Epithelial cell of prostate (primary cell): ENCODE results near the gene NRCAM.
A peak's percentile ranks its signal among the peaks of the same experiment; 100 is the strongest.

Source experiments
- DNase-seq: peaks from one replicate; pipeline ENCODE4 v3.0.0-alpha.2; 2011; ENCODE audit warnings: low read depth, low spot score
- H3K27ac ChIP-seq: fragments of 450-650 bp; 2 replicates; pipeline ENCODE4 v1.5.1; 2017; ENCODE audit warnings: mild to moderate bottlenecking

NRCAM gene

DNA sequence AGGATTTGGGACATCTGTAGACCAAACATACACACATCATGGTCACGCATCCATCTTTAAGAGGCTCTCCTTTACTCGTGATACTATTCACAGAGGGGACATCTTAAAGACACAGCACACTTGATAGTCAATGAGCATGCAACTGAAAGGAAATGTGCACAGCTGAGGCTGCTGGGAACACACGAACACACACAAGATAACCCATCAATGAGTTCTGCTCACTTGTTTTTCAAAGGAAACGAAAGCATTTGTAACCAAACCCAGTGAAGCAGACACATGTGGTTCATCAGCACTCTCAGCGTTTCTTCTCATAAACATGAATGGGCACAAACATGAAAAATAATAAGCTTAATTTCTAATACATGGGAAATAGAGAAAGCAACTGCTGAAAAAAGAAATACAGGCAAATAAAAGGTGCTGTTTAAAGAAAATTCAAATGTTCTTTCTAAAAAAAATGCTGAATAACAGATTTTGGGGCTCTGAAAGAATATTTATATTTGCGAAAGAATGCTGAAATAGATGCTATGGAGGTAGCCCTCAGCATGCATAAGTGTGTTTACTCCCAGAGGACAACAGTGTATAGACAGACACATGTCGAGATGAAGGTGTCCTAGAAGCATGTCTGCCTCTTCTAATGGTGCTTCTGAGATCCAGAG, 266.4 kb downstream of the NRCAM start:
- DNase-seq = no peak
- no peak overlapping the region for H3K27ac ChIP-seq

GRCh38 chr7:108188724-108189123, 267.5 kb downstream of the NRCAM start:
- peak overlapping the region; percentile 14 for H3K27ac ChIP-seq

DNA sequence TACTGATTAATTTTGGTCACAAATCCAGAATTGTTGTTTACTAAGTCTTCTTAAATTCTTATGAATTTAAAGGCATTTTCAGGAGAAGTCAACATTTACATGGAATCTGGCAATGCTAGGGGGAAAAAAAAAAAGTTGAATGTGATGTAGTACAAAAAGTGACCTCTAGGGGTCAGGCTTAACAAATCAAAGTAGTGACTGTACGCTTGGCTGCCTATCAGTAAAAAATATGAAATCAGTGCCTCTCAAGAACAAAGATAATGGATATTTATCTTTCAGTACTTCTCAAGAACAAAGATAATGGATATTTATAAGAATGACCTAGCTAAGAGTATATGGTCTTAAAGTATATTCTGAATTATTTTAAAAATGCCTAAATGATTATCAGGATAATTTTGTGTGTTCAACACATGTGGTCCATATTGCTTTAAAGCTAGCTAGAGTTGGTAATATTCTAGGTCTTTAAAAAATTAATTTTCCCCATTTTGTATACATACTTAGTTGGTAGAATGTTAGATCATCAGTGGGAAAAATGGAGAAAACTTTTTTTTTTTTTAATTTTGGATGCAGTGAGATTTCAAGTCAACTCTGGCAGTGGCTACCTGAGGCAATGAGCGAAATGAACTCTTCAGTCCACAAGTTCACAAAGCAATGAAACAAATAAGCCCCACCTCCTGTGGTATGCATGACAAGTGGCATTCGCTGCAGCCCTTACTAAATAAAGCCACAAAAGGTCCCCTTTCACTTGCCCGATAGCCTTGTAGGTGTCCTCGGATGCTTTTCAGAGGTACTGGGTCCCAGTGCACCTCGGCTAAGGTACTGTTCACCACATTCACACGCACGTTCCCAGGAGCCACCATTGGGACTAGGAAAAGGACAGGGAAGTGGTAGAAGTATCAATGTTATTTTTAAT, 274.9 kb downstream of the NRCAM start:
- H3K27ac ChIP-seq = no peak overlapping the region
- no peak for DNase-seq

More at GRCh38 chr7:108188724-108189123, 267.5 kb downstream of the NRCAM start:
- DNase-seq = no peak

DNA sequence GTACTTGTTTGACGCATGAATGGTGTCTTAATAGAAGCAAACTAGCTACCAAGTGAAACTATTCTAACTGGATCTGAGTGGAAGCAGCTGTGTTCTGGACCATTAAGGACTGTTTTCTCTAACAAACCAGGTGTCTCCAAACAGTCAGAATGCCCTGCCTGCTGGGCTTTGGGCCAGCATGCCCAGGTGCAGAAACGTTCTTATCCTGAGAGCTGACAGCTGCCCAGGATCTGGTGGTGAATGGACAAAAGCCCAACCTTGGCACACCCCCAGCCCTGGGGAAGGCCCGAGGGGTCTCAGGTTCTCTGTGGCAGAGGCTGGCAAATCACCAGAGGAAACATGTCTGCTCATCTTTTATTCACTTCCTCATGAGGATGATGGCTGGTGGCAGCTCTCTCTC, 277.8 kb downstream of the NRCAM start:
- no peak for DNase-seq
- no peak overlapping the region for H3K27ac ChIP-seq

DNA sequence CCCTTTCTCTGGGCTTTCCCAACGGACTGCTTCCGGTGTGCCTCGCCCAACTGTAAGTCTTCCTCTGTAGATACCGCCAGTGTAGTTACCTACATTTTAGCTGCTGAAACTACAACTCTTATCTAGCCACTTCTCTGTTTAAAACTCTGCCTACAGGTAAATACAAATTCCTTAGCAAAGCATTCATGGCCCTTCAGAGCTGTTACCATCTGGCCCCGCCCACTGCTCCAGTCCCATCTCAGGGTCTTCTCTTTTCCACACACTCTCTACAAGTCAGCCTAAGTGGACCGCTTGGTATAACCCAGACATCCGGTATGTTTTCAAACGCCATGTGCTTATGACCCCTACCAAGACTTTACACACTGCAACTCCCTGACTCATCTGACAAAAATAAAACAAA, 285.1 kb downstream of the NRCAM start:
- DNase-seq = no peak

GRCh38 chr7:108170251-108170650, 286.0 kb downstream of the NRCAM start:
- DNase-seq = no peak
- no peak overlapping the region for H3K27ac ChIP-seq

More for the DNA sequence above, 285.1 kb downstream of the NRCAM start:
- H3K27ac ChIP-seq = no peak overlapping the region

DNA sequence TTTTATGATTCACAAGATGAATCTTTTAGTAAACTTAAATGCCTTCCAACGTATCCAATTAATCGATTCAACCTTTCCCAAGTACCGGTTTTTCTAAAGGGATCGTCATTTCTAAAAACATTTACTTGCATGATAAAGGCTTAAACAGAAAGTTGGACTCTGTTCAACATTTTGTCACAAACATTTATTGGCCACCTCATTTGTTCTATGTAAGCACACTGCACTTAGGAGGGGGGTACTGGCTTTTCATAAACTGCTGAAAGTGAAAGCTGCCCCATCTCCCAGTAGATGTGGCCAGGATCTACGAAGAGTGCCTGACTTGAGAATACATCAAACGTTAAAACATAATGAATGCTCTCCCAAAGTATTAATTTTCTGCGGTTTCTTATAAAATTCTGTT, 288.8 kb downstream of the NRCAM start:
- DNase-seq = no peak
- H3K27ac ChIP-seq = no peak overlapping the region

DNA sequence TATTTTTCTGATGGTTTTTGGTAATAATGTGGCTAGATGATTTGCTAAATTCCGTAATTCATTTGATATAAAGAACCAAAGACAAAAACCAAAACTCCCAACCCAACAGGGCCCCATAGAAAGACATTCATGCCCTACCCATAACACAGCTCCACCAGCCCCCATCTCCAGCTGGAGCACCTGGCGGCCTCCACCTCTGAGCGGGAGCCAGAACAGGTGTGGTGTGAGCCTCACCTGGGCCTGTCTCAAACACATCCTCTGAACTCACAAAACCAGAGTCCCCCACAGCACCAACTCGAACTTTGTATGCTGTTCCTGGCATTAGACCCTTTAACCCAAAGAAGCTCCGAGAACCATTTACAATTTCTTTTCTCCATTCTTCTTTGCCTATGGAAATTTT, 289.5 kb downstream of the NRCAM start:
- H3K27ac ChIP-seq = no peak overlapping the region
- DNase-seq = no peak

DNA sequence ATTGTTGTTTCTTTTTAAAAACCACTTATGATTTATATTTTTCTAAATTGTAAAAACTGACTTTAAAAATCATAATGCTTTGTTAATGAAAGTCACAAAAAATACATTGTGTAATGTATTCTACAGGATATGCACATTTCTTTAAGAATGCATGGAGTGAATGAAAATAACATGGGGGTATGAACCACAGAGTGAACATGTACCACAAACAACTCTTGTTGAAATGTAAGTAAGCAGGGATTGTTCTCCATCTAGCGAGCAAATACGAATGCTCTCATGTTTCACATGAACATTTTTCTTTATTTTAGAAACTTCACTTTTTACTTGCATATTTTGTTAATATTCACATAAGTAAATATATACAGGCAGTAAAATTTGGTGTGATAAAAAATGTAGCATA, 290.5 kb downstream of the NRCAM start:
- H3K27ac ChIP-seq = no peak overlapping the region
- no peak for DNase-seq

DNA sequence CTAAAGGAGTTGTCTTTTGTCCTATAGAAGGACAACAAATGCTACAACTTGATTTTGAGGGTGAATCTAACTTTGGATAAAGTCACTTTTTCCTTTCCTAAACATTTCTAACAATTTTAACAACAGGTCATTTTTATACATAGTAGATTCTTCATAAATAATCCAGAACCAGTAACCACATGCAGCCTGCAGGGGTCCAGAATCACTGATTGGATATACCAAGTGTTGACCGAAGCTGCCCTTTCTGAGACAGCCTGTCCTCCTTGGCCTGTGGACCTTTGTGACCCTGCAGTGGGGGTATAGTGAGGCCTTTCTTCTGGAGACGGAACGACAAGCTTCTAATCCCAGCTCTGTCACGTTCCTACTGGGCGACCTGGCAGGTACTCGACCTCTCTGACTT, 291.3 kb downstream of the NRCAM start:
- no peak overlapping the region for H3K27ac ChIP-seq
- no peak for DNase-seq

DNA sequence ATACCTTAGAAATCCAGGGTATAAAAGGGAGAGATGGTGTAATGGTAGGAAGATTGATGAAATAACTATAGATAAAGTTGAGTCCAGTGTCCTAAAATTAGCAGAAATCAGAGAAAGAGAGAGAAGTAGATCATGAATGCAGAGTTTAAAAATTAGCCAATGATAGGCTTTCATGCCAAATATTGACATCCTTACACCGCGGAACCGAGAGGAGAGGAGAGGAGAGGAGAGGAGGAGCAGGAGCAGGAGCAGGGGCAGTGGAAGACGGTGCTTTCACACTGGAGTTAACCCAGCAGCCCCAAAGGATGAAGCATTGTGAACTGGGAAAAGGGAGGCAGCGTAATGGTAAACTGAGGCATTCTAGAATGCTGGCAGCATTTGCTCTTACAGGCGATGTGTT, 291.9 kb downstream of the NRCAM start:
- no peak overlapping the region for H3K27ac ChIP-seq
- no peak for DNase-seq

- DNase-seq = peak; percentile 12
- H3K27ac ChIP-seq = no peak overlapping the region
These were observed 297.5 kb downstream of the NRCAM start for GRCh38 chr7:108158776-108159175.

GRCh38 chr7:108157606-108158335, 298.5 kb downstream of the NRCAM start:
- H3K27ac ChIP-seq = no peak overlapping the region
- no peak for DNase-seq

- H3K27ac ChIP-seq = no peak overlapping the region
- no peak for DNase-seq
These were observed 299.2 kb downstream of the NRCAM start for GRCh38 chr7:108156897-108157605.

GRCh38 chr7:108152198-108152597, 304.0 kb downstream of the NRCAM start:
- DNase-seq = no peak
- no peak overlapping the region for H3K27ac ChIP-seq

DNA sequence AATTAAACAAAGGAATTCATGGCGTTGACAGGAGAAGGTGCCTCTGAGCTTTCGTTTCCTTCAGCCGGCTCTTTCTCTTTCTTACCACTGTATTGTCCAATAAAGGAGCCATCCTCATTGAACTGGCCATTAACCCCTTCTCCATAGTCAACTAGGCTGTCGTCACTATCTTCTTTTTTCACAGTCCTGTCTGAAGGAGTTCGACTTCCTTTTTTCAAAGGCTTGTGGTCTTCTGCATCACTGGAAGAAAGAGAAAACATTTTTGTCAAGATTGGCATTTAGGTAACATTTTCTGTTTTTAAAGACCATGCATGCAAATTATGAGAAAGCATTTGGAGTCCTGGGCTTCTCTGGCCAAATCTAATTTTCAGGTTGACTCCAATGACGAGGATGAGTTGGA, 306.3 kb downstream of the NRCAM start:
- H3K27ac ChIP-seq = no peak overlapping the region
- no peak for DNase-seq

DNA sequence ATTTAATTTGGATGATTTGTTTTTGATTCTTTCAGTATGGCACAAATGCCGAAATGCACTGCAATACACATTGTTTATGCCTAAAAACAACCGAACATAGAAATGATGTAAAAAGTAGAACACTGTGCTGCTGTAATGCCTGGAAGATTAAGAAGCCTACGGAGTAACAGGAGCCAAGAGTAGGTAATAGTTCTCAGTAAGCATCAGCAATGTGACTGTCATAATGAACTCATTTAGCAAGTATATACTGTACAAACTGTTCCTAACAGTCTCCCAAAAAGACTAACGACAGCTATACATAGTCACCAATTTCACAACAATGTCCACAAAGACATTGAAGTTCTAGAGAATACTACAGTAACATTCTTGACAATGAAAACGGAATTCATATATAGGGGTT, 307.1 kb downstream of the NRCAM start:
- no peak overlapping the region for H3K27ac ChIP-seq
- DNase-seq = no peak

- H3K27ac ChIP-seq = no peak overlapping the region
- DNase-seq = no peak
These were observed 309.1 kb downstream of the NRCAM start for GRCh38 chr7:108147031-108147563.

- no peak overlapping the region for H3K27ac ChIP-seq
- no peak for DNase-seq
These were observed 310.0 kb downstream of the NRCAM start for GRCh38 chr7:108146070-108146842.
